ENCODE measurements around the gene BTNL9.
"Not testable (repeated sequence)": the region's sequence is repeated elsewhere in the genome, so short reads cannot be mapped to it uniquely, and the experiment has no call there.

BTNL9 gene

DNA sequence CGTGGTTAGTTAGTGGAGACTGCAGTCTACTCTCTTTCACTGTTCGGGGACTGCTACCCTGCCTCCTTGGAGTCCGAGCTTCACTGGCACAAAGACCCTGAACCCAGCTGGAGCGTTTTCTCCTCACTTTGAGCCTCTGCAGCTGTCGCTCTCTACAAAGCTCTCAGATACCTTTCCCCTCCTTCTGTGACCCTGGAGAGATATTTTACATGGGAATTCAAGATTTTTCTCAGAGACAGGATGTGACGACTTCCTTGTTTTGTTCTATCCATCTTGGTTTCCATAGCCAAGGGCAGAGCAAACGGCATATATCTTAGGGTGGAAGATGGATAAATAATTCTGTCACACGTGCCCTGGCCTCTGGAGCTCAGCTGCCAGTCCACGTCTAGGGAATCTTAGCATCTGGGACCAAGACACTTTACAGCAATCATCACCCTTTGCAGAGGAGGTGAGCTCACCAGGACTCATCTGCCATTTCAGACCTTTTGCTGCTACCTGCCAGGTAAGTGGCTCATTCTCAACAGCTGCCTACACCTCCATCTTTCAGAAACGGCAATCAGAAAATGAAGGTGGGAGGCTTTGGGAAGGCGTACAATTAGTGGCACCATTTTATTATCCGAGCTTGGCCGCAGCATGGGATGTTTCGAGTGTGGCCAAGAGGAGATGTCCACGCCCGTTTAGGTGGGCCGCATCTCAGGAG is at the start of gene BTNL9:
Gene BTNL9 (plus strand): TSS at position 336 of the 700 bp plus-strand sequence. CDS start 5,224 bp downstream, outside the sequence.
- peak; percentile 23 for DNase-seq

DNA sequence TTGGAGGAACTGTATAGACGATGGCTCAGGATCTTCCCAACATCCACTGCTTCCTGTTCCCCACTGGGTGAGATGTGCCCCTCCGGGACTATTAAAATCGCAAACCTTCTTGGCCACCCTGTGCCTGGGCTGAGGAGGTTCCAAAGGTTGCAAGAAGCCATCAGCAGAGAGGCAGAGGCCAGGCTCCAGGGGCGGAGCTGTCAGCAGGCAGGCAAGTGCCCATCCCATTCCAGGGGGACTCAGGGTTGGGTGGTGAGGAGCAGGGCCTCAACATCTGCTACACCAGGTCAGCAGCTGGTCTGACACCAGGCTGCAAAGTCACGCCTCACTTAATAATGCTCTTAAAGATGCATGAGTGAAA is 49.2 kb upstream of the BTNL9 start:
- no peak for DNase-seq

DNA sequence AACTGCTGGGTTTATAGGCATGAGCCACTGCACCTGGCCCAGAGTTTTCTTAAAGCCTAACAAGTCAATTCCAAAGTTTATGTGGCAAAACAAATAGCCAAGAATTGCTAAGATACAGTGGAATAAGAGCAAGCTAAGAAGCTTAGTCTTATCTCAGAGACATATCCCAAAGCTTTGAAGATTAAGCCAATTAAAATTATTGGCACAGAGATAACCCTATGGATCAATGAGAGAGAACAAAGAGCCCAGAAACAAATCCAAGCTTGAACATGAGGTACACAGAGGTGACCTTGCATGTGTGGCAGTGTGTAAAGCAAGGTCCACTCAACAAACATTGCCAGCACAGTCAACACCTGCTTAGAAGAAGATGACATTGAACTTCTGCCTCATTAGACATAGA is 38.1 kb upstream of the BTNL9 start:
- DNase-seq = no peak

DNA sequence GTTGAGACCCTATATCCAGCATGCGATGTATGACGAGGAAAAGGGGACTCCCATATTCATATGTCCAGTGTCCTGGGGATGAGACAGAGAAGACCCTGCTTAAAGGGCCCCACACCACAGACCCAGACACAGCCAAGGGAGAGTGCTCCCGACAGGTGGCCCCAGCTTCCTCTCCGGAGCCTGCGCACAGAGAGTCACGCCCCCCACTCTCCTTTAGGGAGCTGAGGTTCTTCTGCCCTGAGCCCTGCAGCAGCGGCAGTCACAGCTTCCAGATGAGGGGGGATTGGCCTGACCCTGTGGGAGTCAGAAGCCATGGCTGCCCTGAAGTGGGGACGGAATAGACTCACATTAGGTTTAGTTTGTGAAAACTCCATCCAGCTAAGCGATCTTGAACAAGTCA is 34.3 kb upstream of the BTNL9 start:
- no peak for DNase-seq

DNA sequence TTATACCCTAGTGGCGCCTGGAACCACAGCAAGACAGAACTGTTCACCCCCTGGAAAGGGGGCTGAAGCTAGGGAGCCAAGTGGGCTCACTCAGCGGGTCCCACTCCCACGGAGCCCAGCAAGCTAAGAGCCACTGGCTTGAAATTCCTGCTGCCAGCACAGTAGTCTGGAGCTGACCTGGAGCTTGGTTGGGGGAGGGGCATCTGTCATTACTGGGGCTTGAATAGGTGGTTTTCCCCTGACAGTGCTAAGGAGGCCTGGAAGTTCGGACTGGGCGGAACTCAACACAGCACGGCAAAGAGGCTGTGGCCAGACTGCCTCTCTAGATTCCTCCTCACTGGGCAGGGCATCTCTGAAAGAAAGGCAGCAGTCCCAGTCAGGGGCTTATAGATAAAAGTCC is 31.9 kb upstream of the BTNL9 start:
- DNase-seq = peak; percentile 73

DNA sequence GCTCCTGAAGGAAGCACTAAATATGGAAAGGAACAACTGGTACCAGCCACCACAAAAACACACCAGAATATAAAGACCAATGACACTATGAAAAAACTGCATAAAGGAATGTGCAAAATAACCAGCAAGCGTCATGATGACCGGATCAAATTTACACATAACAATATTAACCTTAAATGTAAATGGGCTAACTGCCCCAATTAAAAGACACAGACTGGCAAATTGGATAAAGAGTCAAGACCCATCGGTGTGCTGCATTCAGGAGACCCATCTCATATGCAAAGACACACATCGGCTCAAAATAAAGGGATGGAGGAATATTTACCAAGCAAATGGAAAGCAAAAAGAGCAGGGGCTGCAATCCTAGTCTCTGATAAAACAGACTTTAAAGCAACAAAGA is 30.0 kb upstream of the BTNL9 start:
- not testable (repeated sequence) for DNase-seq

DNA sequence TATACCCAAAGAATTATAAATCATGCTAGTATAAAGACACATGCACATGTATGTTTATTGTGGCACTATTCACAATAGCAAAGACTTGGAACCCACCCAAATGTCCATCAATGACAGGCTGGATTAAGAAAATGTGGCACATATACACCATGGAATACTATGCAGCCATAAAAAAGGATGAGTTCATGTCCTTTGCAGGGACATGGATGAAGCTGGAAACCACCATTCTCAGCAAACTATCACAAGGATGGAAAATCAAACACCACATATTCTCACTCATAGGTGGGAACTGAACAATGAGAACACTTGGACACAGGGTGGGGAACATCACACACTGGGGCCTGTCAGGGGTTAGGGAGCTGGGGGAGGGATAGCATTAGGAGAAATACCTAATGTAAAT is 25.4 kb upstream of the BTNL9 start:
- DNase-seq = not testable (repeated sequence)

DNA sequence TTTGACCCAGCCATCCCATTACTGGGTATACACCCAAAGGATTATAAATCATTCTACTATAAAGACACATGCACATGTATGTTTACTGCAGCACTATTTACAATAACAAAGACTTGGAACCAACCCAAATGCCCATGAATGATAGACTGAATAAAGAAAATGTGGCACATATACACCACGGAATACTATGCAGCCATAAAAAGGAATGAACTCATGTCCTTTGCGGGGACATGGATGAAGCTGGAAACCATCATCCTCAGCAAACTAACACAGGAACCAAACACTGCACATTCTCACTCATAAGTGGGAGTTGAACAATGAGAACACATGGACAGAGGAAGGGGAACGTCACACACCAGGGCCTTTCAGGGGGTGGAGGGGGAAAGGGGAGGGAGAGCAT is 22.6 kb upstream of the BTNL9 start:
- DNase-seq = not testable (repeated sequence)

DNA sequence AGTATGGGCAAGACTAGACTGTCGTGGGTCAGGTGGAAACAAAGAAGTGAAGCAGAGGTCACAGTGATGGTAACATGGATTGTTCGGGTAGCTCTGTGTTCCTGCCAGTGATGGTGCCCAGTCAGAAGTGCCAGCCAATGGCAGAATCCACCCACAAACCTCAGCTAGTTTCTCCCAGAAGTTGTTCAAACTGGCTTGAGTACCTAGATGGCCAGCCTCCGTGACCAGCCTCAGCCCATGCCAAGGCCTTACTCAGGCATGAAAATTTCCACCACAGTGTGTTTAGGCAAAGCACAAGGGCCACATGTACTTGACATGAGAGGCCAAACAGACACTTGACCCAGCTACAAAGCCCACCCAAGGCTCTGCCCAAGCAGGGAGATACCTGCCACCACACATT is 19.4 kb upstream of the BTNL9 start:
- DNase-seq = no peak

DNA sequence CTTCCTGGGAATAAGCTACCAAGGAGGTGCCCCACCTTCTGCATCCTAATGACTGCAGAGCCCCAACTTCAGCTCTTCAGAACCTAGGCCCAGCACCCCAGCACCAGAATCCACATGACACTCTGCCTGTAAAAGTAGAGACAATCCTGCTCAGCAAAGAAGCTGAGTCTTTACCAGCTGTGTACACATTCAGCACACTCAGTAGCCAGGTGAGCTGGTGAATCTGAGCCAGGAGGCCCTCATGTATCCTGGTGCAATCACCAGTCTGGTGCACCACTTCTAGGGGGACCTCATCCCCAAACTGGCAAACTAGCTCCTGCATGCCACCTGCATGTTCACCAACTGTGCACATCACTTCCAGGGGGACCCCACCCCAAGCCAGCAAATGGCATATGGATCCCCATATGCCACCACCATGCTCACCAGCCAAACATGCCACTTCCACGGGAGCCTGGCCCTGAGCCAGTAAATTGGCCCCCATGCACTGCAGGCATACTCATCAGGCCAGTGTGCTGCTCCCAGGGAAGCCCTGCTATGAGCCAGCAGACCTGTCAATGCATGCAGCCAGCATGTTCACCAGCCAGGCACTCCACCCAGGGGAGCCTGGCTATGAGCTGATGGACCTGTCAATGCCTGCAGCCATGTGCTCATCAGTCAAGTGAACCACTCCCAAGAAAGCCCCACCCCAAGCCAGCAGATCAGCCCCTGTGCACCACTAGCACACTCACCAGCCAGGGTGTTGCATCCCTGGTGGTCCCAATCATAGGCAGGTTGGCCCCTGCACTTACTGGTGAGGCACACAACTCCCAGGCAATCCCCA is 15.6 kb upstream of the BTNL9 start:
- DNase-seq = no peak

DNA sequence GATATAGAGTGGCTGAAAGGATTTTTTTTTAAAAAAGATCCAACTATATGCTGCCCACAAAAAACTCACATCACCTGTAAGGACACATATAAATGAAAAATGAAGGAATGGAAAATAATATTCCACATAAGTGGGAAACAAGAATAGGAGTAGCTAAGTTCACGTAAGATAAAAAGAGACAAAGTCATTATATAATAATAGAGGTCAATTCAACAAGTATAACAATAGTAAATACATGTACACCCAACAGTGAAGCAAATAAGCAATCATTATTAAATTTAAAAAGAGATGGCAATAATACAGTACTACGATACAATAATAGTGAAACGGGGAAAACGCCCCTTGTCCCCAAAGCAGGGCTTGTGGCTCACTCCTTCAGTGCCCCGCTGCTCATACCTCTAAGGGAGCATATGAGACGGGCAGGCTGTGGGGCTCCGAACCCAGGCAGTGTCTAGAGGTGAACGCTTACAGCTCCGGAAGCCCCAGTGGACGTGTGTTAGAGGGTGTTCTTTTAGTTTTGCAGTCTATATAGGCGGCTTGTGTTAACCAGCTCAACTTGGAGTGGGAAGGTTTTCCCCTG is 12.5 kb upstream of the BTNL9 start:
- no peak for DNase-seq

DNA sequence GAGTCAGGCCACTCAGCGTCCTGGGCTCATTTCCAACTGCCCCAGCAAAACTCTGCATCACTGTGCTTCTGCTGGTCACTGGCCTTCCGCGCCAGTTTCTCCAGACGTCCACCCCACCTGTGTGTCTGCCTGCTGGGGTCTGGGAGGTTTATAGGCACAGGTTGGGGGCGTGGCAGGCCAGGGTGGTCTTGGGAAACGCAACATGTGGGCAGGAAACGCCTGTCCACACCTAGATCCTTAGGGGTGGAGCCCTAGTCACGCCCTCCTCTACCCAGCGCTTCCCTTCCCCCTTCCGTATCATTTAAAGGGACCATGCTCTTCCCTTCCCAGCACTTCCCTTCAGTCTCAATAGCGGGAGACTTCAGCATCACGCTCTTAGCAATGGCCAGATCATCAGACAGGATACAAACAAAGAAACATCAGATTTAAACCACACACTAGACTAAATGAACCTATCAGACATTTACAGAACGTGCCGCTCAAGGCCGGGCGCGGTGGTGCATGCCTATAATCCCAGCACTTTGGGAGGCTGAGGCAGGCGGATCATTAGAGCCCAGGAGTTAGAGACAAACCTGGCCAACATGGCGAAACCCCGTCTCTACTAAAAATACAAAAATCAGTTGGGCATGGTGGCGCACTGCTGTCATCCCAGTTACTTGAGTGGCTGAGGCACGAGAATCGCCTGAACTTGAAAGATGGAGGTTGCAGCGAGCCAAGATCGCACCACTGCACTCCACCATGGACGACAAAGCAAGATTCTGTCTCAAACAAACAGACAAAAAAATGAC is 11.8 kb upstream of the BTNL9 start:
- peak; percentile 58 for DNase-seq

DNA sequence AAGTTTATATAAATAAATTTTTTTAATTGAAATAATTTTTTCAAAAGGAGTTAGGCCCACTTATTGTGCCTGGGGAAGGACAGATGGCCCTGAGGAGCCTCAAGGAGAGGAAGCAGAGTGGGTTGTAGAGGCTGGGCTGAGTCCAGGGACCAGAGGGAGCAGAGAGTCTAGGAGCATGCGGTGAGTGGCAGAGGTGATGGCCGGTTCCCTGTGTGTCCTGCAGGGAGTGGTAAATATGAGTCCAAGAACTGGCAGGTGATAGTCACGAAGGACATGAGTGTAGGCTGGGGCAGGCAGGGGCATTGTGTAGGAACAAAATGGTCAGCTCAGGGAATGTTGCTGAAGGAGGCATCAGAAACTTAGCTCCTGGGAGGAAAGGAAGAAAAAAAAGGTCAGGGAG is 8.3 kb upstream of the BTNL9 start:
- DNase-seq = no peak

DNA sequence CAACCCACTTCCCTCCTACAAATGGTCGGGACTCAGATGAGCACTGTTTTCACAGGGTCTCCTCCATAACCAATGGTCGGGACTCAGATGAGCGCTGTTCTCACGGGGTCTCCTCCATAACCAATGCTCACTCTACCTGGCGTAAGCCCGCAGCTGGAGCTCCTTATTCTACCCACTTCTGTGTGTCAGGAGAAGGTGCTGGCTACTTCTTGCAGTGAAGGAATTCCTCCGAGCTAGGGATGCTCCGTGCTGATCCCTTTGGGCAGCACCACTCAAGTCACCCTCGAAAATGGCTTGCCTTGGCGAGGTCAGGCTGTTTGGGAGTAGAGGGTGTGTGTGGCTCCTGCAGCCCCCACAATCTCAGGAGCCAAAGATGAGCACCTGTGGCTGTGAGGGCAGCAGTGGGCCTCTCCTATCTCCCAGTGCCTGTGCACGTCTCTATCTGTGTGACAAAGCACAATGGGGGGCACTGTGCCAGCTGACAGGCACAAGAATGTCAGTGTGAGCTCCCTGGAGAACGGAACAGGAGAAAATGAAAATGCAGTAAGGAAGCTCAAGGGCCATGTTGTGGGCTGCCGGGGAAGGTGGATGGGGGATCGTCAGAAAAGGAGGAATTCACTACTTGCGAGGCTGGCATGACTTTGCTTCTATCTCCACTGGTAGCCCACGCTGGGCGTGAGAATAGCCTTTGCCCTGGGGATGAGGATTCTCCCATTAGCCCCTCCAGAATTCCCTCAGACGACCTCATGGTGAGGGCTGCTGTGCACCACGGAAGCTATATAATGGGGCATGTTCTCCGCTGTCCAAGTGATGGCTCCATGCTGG is 3.9 kb upstream of the BTNL9 start:
- peak; percentile 31 for DNase-seq

DNA sequence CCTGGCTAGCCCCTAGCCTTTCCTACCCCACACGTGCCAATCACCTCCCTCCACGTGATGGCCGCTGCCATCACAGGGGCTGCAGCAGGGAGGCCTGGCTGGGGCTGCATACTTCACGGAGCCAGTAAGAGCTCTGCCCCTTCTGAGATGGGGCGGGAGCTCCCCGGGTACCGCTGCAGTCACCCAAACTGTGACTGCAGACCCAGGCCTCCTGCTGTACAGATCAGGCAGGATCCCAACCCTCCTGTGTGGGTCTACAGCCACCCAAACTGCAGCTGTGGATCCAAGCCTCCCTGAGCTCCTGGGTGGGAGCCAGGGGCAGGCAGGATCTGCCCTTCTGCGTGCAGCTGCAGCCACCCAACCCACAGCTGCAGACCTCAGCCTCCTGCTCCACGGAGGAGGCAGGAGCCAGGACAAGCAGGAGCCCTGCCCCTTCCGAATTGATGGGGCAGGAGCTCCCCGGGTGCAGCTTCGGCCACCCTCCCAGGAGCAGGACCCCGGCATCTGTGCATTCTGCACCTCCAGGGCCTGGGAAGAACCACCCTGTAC is 3.2 kb upstream of the BTNL9 start:
- no peak for DNase-seq

DNA sequence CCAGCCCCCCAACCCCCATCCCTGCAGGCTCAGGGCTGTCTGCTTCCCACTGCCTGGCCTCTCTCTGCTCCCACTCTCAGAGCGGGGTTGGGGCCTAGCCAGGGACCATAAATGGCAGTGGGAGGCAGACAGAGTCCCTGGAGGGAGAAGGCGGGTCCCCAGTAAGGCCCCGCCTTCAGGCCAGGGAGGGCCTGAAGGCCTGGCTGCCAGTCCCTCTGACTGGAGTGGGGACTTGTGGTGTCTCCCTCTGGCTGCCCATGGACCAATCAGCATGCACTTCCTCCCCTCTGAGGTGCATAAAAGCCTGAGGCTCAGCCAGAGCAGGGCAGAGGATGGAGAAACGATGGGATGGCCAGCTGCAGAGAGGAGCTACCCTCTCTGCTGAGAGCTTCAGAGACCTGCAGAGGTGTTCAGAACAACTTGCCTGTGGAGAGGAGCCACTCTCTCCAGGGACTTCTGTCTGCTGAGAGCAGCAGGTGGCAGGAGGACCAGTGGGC is 2.7 kb upstream of the BTNL9 start:
- peak; percentile 54 for DNase-seq

DNA sequence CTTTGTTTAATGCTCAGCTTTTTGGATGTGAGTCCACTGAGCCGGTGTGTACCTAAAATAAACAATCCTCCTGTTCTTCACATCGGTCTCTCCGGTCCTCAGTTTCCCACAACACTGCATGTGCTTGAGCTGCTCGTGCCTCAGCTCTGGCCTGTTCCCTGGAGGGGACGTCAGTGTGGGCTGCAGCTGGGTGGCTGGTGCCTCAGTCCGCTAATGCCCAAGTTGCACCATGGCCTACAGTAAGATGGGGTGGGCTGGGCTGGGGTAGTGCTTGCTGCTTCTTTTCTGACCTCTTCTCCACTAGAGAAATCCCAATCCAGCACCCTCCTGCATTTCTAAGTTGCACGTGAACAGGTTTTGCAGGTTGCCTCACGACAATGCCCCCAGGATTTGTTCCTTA is 595 bp upstream of the BTNL9 start:
- no peak for DNase-seq

DNA sequence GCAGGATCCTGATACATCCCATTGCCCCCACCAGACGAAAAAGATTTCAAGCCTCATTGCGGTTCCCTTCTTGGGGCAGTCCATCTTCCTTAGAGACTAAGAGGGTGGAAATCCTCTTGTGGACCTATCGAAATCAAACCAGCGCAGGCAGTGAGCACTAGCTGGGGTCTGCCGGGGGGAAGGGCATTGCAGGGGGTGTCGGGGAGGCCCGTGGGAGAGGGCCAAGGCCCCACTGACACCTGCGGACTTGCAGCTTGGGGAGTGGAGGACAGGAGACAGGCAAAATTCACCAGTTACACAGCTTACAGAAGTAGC is 522 bp downstream of the BTNL9 start:
- DNase-seq = peak; percentile 32

DNA sequence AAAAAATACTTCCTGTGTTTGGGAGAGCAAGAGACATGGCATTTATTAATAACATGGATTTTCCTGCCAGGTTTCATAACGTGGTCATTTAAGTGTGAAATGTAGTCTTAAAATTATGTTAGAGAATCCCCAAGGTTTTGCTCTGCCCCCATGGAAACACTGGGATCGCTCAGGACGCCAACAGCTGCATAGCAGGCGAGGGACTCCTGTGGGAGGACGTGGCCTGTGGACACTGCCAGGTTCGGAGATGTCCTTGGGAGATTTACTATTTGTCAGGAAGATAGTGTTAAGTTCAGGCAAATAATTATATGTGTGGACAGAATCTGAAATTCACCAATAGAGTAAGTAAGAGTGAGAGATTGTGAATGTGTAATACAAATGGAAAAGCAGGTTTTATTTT is 977 bp downstream of the BTNL9 start:
- DNase-seq = no peak

DNA sequence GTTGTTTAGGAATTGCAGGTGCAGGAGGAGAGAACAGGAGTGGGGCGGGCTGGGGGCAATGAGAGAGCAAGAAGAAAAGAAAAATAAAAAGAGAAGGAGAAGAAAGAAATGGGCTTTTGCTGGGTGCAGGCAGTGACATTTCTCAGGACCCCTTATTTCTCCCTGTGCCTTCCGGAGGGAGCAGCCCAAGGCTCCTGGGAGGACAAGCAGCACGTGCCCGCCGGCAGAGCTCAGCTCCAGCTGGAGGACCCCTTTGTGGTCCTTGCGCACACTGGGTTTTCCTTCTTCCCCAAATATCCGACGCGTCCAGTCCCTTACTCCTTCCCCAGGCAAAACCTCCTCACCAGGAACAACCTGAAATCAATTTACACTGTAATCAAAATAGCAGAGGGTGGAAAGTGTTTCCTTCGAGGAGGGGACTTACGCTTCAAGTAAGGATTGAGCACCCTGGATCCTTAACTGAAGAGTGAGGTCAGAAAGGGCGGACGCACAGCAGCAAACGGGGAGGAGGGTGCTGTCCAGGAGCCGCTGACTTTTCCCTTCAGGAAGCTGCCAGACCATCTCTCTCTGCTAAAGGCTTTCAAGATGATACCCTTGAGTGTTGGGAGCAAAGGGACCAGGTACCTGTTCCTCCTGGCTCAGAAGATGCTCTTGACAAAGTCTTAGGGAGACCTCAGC is 2.1 kb downstream of the BTNL9 start:
- peak; percentile 40 for DNase-seq

DNA sequence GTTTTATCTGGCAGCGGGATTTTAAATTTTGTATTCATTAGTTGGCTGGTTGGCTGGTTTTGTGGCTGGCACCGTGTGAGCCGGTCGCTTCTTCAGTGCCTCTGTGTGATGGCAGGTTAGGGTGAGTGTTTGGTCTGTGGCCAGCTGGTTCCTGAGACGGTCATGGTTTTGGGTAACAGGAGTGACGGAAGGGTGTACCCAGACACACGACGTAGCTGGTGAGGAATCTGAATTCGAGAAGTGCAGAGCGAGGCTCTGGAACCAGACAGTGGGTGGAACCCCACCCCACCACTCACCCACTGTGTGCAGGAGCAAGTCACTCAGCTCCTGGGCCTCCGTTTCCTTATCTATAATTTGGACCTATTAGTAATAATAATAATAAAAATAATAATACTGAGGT is 2.7 kb downstream of the BTNL9 start:
- no peak for DNase-seq

Measured in islet precursor cell (in vitro differentiated cells).